Measurements from ENCODE around the gene ATP5MK.
"Not testable (repeated sequence)": the region's sequence is repeated elsewhere in the genome, so short reads cannot be mapped to it uniquely, and the experiment has no call there.

Gene ATP5MK

GRCh38 chr10:103395754-103396066, 565 bp downstream of the ATP5MK start:
- no peak for DNase-seq

- no peak for DNase-seq
Observed at GRCh38 chr10:103394180-103394579, 2.1 kb downstream of the ATP5MK start.

- no peak for DNase-seq
Observed at GRCh38 chr10:103382769-103383168, 13.5 kb downstream of the ATP5MK start.

GRCh38 chr10:103374263-103374662, 22.0 kb downstream of the ATP5MK start:
- no peak for DNase-seq

- DNase-seq: no peak
Observed at GRCh38 chr10:103373544-103373943, 22.7 kb downstream of the ATP5MK start.

GRCh38 chr10:103367782-103368518, 28.3 kb downstream of the ATP5MK start, which contains the start of gene TAF5:
TAF5 (plus strand) TSS chr10:103367976; CDS start chr10:103367990, 14 bp downstream.
- peak; percentile 90 to 94 for DNase-seq

- DNase-seq: no peak
Observed at GRCh38 chr10:103367379-103367781, 28.9 kb downstream of the ATP5MK start.

- DNase-seq: not testable (repeated sequence)
Observed at GRCh38 chr10:103360791-103361190, 35.5 kb downstream of the ATP5MK start.

GRCh38 chr10:103359493-103359892, 36.8 kb downstream of the ATP5MK start:
- not testable (repeated sequence) for DNase-seq

- DNase-seq: no peak
Observed at GRCh38 chr10:103355906-103356599, 40.2 kb downstream of the ATP5MK start.

- DNase-seq: not testable (repeated sequence)
Observed at GRCh38 chr10:103354567-103354966, 41.7 kb downstream of the ATP5MK start.

GRCh38 chr10:103353281-103353680, 43.0 kb downstream of the ATP5MK start:
- no peak for DNase-seq

- DNase-seq: peak; percentile 66 to 77
Observed at GRCh38 chr10:103350517-103351260, 45.6 kb downstream of the ATP5MK start, which contains the start of gene PCGF6. PCGF6 (minus strand) TSS chr10:103351140; CDS start chr10:103351066, 74 bp downstream.

- DNase-seq: no peak
Observed at GRCh38 chr10:103350175-103350516, 46.1 kb downstream of the ATP5MK start.

Data from CD4-positive, alpha-beta T cell treated with Interferon alpha-2 for 1 hour (primary cell).